ENCODE measurements around the gene WDR90. TPM values are rescaled to one million over a fixed set of nuclear protein-coding genes. Genes with fewer than 3 reads are reported as not detected.

Gene WDR90
- total and polyA plus RNA-seq, 2 of the 13 experiments (the other 11 are each of a cell fraction or from before 2014, with no cell fraction given) = 14.9 to 28.9 TPM

DNA sequence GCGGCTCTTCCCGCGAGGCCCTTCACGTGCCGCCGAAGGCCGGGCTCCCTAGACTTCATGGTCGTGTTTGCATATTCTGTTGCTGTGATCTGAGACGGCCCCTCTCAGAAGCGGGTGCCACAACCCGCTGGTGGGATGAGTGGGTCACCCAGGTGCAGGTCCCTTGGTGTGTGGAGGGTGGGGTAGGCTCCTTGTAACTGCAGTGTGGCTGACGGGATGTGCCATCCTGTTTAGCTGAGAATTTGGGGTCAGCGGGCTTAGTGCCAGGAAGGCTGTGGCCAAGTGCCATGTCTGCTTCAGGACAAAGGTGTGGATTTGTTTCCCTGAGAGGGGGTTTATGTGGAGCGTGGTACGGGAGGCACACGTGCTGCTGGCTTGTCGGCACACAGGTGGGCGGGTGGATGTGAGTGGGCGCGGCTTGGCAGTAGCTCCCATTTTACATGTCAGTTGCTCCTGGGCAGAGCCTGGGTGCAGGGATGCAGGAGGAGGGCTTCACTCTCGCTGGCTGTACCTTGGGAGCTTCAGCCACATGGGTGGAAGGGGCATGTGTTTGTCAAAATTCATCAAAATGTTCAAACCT, 27.5 kb upstream of the WDR90 start:
- no peak overlapping the region for H2AFZ ChIP-seq (ENCODE audit: low read length)
- CTCF ChIA-PET (ENCODE audit: low intra/inter-chr PET ratio, low total read pairs) = no interaction called here
- WGBS (ENCODE audit: low lambda C conversion rate) = 95% methylated on average over 20 of the region's 21 CpGs
- no peaks in the 10 kb centered on the region for H3K9me3 ChIP-seq (ENCODE audit: low read length)
- FAIRE-seq (no peak), DNase-seq (ENCODE audit: low spot score) (no peak), ATAC-seq (no peak)
- intact Hi-C loops (cut with micrococcal nuclease; ENCODE audit: unreplicated experiment) = no loop called here
- no peak overlapping the region for H3K9ac ChIP-seq (ENCODE audit: insufficient read depth, low read depth, low read length)
- no peak overlapping the region for H3K4me2 ChIP-seq (ENCODE audit: low read depth, low read length)
- no peak overlapping the region for H3K27ac ChIP-seq (ENCODE audit: extremely low read length, insufficient read depth, low read length)
- POLR2A ChIA-PET = no interaction called here
- no peak overlapping the region for H3K4me3 ChIP-seq (replicated peaks in 1 of 3; ENCODE audit: insufficient read depth in 1 of 3, low read depth in 2 of 3, low read length in 3 of 3)
- BruUV-seq (replicated peaks) = no TSS peak
- no peak for TF ChIP-seq XBP1 (CRISPR knock-in tag; IDR thresholded peaks at IDR 0.05)
- TF ChIP-seq HDAC1 (CRISPR knock-in tag; IDR thresholded peaks at IDR 0.05) = no peak
- TF ChIP-seq ZNF274 (CRISPR knock-in tag; IDR thresholded peaks at IDR 0.05) = no peak
- TF ChIP-seq FOXC1 (CRISPR knock-in tag; IDR thresholded peaks at IDR 0.05; ENCODE audit: borderline replicate concordance) = no peak
- no peak for TF ChIP-seq RAD51 (IDR thresholded peaks at IDR 0.05; ENCODE audit: borderline replicate concordance)
- TF ChIP-seq, protein P1, sequence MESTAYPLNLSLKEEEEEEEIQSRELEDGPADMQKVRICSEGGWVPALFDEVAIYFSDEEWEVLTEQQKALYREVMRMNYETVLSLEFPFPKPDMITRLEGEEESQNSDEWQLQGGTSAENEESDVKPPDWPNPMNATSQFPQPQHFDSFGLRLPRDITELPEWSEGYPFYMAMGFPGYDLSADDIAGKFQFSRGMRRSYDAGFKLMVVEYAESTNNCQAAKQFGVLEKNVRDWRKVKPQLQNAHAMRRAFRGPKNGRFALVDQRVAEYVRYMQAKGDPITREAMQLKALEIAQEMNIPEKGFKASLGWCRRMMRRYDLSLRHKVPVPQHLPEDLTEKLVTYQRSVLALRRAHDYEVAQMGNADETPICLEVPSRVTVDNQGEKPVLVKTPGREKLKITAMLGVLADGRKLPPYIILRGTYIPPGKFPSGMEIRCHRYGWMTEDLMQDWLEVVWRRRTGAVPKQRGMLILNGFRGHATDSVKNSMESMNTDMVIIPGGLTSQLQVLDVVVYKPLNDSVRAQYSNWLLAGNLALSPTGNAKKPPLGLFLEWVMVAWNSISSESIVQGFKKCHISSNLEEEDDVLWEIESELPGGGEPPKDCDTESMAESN (CRISPR knock-in tag; conservative IDR thresholded peaks at IDR 0.05) = no peak
- no peak for TF ChIP-seq NAIF1 (CRISPR knock-in tag; IDR thresholded peaks at IDR 0.05; ENCODE audit: borderline replicate concordance)
- TF ChIP-seq PHF21A (CRISPR knock-in tag; IDR thresholded peaks at IDR 0.05) = no peak
- TF ChIP-seq ZNF343 (CRISPR knock-in tag; IDR thresholded peaks at IDR 0.05) = no peak
- no peak for TF ChIP-seq ZNF800 (CRISPR knock-in tag; IDR thresholded peaks at IDR 0.05)
- no peak for TF ChIP-seq RCOR2 (CRISPR knock-in tag; IDR thresholded peaks at IDR 0.05)
- no peaks in the 10 kb centered on the region for H4K20me1 ChIP-seq (ENCODE audit: insufficient read depth, low read length)
- no peaks in the 10 kb centered on the region for H3K79me2 ChIP-seq (ENCODE audit: insufficient read depth, low read length)
- no peaks in the 10 kb centered on the region for H3K27me3 ChIP-seq (ENCODE audit: control insufficient read depth in 1 of 2, insufficient read depth in 2 of 2, low read length in 2 of 2)
- peaks cover 7% of the 10 kb centered on the region for H3K4me1 ChIP-seq (ENCODE audit: insufficient read depth, low read length)
- H3K36me3 ChIP-seq (replicated peaks in 1 of 2; ENCODE audit: control insufficient read depth in 1 of 2, insufficient read depth in 2 of 2, low read length in 2 of 2) = no peaks in the 10 kb centered on the region
- in situ Hi-C loops (cut with HindIII; ENCODE audit: extremely low pct_ligation_motif_present, low pct_unique_long_range_greater_than_20kb) = no loop called here
